PC-3 (cell line): ENCODE results near the gene PGA4.

Experiments used
- EZH2 ChIP-seq: fragments of 300-600 bp; sonication (generic); IDR thresholded peaks from one replicate; pipeline ENCODE4 v1.6.1; 2017; ENCODE audit warnings: antibody characterized with exemption, mild to moderate bottlenecking, low read length; ENCODE audit not compliant: unreplicated experiment
- EZH2phosphoT487 ChIP-seq: fragments of 300-600 bp; sonication (generic); IDR thresholded peaks from 2 replicates; pipeline ENCODE4 v1.6.1; 2018; ENCODE audit warnings: mild to moderate bottlenecking, antibody characterized with exemption, low read length, borderline replicate concordance
- TF ChIP-seq, protein P1 (sequence below): fragments of 300-600 bp; sonication (generic); conservative IDR thresholded peaks from 2 replicates; pipeline ENCODE4 v1.5.1; 2017; ENCODE audit warnings: antibody characterized with exemption, low read depth, mild to moderate bottlenecking, low read length

DNA sequence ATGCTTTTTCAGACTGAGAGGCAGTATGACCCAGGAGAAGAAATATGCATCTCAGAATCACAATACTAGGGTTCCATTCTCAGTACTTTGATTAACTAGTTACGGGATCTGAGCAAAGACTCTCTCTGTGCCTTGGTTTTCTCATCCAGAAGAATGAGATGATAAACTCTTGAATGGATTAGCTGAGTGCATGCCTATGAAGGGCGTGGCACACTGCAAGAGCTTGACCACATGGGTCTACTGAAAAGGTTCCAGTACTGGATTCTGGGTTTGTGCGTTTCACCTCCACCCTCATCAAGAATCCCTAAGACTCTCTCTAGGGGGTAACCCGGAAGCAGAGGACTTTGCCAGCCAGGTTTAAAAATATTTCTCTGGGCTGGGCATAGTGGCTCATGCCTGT is 44.5 kb downstream of the PGA4 start:
- TF ChIP-seq EZH2phosphoT487 = no peak
- TF ChIP-seq, protein P1, sequence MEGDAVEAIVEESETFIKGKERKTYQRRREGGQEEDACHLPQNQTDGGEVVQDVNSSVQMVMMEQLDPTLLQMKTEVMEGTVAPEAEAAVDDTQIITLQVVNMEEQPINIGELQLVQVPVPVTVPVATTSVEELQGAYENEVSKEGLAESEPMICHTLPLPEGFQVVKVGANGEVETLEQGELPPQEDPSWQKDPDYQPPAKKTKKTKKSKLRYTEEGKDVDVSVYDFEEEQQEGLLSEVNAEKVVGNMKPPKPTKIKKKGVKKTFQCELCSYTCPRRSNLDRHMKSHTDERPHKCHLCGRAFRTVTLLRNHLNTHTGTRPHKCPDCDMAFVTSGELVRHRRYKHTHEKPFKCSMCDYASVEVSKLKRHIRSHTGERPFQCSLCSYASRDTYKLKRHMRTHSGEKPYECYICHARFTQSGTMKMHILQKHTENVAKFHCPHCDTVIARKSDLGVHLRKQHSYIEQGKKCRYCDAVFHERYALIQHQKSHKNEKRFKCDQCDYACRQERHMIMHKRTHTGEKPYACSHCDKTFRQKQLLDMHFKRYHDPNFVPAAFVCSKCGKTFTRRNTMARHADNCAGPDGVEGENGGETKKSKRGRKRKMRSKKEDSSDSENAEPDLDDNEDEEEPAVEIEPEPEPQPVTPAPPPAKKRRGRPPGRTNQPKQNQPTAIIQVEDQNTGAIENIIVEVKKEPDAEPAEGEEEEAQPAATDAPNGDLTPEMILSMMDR = no peak
- no peak for TF ChIP-seq EZH2
